ENCODE results near the gene C5AR1. TPM values are rescaled to one million over a fixed set of nuclear protein-coding genes. Genes with fewer than 3 reads are reported as not detected.

C5AR1 gene
- polyA plus RNA-seq, 3 donors: 143 to 1,132 (median 320) TPM

- Mint-ChIP-seq H3K27me3 (ENCODE audit: low read depth in 3 of 3) (peaks cover 2 to 5% (median 2%) of the 10 kb centered on the region in 3 donors), H3K4me1 (peaks cover 65% of the 10 kb centered on the region), H3K4me3 (peak overlapping the region; percentile 61 to 77), H3K36me3 (peaks cover 28 to 38% of the 10 kb centered on the region in 2 donors), H3K9me3 (peaks cover 0 to 12% (median 4%) of the 10 kb centered on the region in 7 donors), H3K27ac (peak overlapping the region; percentile 89 to 99 (median 93))
- DNase-seq: peak in 1 of 3 donors; percentile 8
- Histone ChIP-seq H4K20me1 (ENCODE audit: insufficient read depth, low read length) (peaks cover 32% of the 10 kb centered on the region), H3K9ac (ENCODE audit: insufficient read depth, low read length, poor library complexity, severe bottlenecking) (peak overlapping the region; percentile 46), H3K9me3 (replicated peaks in 1 of 2; ENCODE audit: control insufficient read depth in 1 of 2, insufficient read depth in 1 of 2, low read length in 2 of 2) (no peaks in the 10 kb centered on the region), H3K4me3 (replicated peaks in 1 of 3; ENCODE audit: low read depth in 2 of 3, low read length in 3 of 3) (peak overlapping the region in 2 of 3 experiments; percentile 7 to 55), H3K36me3 (replicated peaks in 1 of 2; ENCODE audit: control insufficient read depth in 1 of 2, insufficient read depth in 2 of 2, low read length in 2 of 2) (peaks cover 22 to 29% of the 10 kb centered on the region in 2 donors), H3K4me1 (ENCODE audit: control insufficient read depth in 1 of 2, insufficient read depth in 2 of 2, low read length in 2 of 2) (peaks cover 54 to 74% of the 10 kb centered on the region in 2 donors), H3K27ac (ENCODE audit: low read depth in 1 of 2, low read length in 2 of 2) (peak overlapping the region; percentile 73 to 91), H2AFZ (ENCODE audit: insufficient read depth, low read depth, low read length, poor library complexity, severe bottlenecking) (no peak overlapping the region), H3K27me3 (ENCODE audit: control insufficient read depth in 2 of 2, insufficient read depth in 2 of 2, low read length in 2 of 2) (no peaks in the 10 kb centered on the region), H3K79me2 (ENCODE audit: insufficient read depth, low read length) (peaks cover 18% of the 10 kb centered on the region), H3K4me2 (replicated peaks; ENCODE audit: extremely low read depth, low read length, poor library complexity, severe bottlenecking) (peak overlapping the region; percentile 64)
- TF ChIP-seq CTCF (IDR thresholded peaks at IDR 0.05): no peak
- 78% methylated on average over 12 of the region's 12 CpGs for WGBS (ENCODE audit: insufficient coverage)
- intact Hi-C loops (cut with micrococcal nuclease): loop anchor here in 1 of 2 donors (1.0 to 2.0 kb wide), 2 partner anchors 9 to 15 kb away; partner anchors contain the start of gene C5AR1
Measured at GRCh38 chr19:47323872-47324271, 14.2 kb downstream of the C5AR1 start.

GRCh38 chr19:47324502-47324901 lies 14.8 kb downstream of the C5AR1 start:
- Histone ChIP-seq H4K20me1 (ENCODE audit: insufficient read depth, low read length) (peaks cover 26% of the 10 kb centered on the region), H3K79me2 (ENCODE audit: insufficient read depth, low read length) (peaks cover 16% of the 10 kb centered on the region), H3K9ac (ENCODE audit: insufficient read depth, low read length, poor library complexity, severe bottlenecking) (peak overlapping the region; percentile 46), H3K27ac (ENCODE audit: low read depth in 1 of 2, low read length in 2 of 2) (peak overlapping the region; percentile 73 to 91), H3K27me3 (ENCODE audit: control insufficient read depth in 2 of 2, insufficient read depth in 2 of 2, low read length in 2 of 2) (no peaks in the 10 kb centered on the region), H3K36me3 (replicated peaks in 1 of 2; ENCODE audit: control insufficient read depth in 1 of 2, insufficient read depth in 2 of 2, low read length in 2 of 2) (peaks cover 21 to 23% of the 10 kb centered on the region in 2 donors), H3K4me2 (replicated peaks; ENCODE audit: extremely low read depth, low read length, poor library complexity, severe bottlenecking) (peak overlapping the region; percentile 64), H3K9me3 (replicated peaks in 1 of 2; ENCODE audit: control insufficient read depth in 1 of 2, insufficient read depth in 1 of 2, low read length in 2 of 2) (no peaks in the 10 kb centered on the region), H3K4me3 (replicated peaks in 1 of 3; ENCODE audit: low read depth in 2 of 3, low read length in 3 of 3) (peak overlapping the region in 1 of 3 experiments; percentile 55), H2AFZ (ENCODE audit: insufficient read depth, low read depth, low read length, poor library complexity, severe bottlenecking) (no peak overlapping the region), H3K4me1 (ENCODE audit: control insufficient read depth in 1 of 2, insufficient read depth in 2 of 2, low read length in 2 of 2) (peaks cover 59 to 77% of the 10 kb centered on the region in 2 donors)
- Mint-ChIP-seq H3K36me3 (peaks cover 21 to 32% of the 10 kb centered on the region in 2 donors), H3K27me3 (ENCODE audit: low read depth in 3 of 3) (peaks cover 2 to 3% (median 2%) of the 10 kb centered on the region in 3 donors), H3K4me3 (peak overlapping the region; percentile 61 to 77), H3K9me3 (peaks cover 0 to 12% (median 2%) of the 10 kb centered on the region in 7 donors), H3K4me1 (peaks cover 63% of the 10 kb centered on the region), H3K27ac (peak overlapping the region; percentile 89 to 99 (median 93))
- whole genome bisulfite sequencing (ENCODE audit: insufficient coverage): no CpG with 5 or more reads among the region's 9 CpGs
- DNase-seq: peak; percentile 94 to 97 (median 96)
- TF ChIP-seq CTCF (IDR thresholded peaks at IDR 0.05): no peak
- intact Hi-C loops (cut with micrococcal nuclease): loop anchor here in 1 of 2 donors (1.0 to 2.0 kb wide), 2 partner anchors 9 to 16 kb away; partner anchors contain the start of gene C5AR1
